GM10847 (cell line): ENCODE results near the gene OR5K2.

Experiments
- POLR2A ChIP-seq: IDR thresholded peaks from 2 replicates; pipeline ENCODE4 v1.6.1; 2011; ENCODE audit not compliant: insufficient read length; ENCODE audit errors: extremely low read depth

OR5K2 gene

DNA sequence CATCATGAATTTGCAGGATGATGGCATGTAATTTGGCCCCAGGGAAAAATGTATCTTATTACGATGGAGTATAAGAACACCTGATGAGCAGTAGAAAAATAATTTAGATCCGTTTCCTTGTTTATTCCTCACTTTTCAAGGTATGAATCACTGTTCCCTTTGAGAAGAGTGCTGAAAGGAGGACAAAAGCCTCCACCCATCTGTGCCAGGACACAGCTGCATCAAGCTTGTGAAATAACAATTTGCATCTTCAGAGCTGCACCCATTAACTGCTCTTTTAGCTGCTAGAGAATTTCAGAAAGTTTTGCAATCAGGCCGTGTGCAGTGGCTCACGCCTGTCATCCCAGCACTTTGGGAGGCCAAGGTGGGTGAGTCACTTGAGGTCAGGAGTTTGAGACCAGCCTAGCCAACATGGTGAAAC, 15.6 kb downstream of the OR5K2 start:
- no peak for TF ChIP-seq POLR2A

DNA sequence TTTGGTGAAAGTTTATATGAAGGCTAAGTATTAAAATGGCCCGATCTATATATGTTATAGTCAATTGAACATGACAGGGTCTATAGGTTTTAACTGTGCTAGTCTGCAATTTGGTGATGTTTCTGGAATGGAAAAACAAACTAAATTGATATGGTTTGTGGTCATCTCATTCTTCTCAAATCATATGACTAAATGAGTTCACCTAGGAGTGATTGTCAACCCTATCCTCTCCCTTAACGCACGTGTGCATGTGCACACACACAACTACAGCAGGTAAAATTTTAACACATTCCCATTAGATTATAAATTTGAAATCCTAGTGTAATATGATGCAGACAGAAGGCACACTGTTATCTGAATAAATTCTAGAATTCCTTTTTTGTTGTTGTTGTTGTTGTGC, 16.3 kb downstream of the OR5K2 start:
- TF ChIP-seq POLR2A = no peak

DNA sequence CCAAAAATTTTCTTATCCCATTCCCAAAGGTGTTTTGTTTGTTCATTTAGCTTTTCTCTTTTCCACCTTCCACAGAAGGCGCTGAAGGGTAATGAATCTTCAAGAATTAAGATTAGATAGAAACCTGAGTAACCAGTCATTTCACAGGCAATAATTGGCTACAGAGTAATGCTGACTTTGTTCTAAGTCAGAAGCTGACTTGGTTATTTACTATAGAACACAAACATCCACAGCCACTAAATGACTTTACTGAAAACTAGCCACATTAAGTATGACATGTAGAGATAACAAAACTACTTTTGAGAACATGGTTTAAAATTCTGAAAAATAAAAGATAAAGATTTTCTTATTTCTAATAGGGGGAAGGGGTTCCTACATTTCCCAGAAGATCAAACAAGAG, 17.5 kb downstream of the OR5K2 start:
- no peak for TF ChIP-seq POLR2A

DNA sequence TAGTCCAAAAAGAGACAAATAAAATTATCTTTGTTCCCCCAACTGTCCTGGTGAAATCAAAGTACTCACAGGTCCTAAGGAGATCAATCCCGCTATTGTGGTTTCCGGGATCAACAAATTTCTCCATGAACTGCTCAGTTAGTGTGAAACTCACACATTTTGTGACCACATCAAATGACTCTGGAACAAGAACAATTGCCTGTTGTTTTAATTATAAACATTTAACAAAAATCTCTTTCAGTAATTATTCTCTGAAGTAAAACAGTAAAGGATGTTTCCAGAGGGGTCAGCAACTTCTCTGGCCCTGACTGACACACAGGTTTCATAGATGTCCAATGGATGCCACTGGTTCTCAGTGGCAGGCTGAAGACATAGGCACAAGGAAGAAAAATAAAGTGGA, 21.3 kb downstream of the OR5K2 start:
- TF ChIP-seq POLR2A = no peak

DNA sequence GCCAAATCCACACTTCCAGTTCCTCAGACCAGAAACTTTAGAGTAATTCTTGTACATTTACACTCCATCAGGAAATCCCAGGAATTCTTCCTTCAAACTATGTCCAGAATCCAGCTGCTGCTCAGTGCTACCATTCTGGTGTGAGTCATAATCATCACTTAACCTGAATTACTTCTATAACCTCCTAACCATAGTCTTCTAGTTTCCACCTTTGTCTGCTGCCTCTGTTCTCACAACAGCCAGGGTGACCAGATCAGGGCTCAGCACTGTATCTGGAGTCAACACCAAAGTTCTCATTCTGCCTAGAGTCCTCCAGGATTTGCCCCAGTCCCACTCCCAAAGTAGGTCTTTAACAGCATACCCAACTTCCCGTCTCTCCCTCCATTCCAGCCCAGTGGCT, 21.9 kb downstream of the OR5K2 start:
- no peak for TF ChIP-seq POLR2A

DNA sequence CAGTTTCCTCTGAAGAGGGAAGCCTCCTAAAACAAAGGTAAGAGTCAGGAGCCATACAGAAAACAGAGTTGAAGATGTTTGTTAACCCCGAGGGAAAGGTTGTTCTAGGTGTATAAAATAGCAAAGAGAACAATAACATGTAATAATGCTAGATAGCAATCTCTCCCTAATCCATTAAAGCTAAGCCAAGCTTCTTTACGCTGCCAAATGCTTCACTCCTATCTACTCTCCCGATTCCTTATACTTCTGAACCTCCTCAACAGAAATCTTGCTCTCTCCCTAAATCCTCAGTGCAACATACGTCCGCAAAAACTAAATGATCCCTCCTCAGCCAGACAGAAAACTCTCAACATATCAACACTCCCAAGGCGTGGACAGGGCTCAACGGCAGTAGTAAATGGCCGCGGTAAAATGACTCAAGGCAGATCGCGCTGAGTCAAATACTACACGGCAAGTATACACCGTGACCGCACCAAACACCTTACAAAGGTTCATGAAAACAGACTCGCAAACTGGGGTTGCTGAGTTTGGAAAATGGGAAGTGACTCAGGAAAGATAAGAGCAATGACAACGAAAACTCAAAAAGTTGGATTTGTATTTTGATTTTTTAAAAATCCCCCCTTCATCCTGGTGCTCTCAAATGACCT, 24.5 kb downstream of the OR5K2 start:
- no peak for TF ChIP-seq POLR2A

DNA sequence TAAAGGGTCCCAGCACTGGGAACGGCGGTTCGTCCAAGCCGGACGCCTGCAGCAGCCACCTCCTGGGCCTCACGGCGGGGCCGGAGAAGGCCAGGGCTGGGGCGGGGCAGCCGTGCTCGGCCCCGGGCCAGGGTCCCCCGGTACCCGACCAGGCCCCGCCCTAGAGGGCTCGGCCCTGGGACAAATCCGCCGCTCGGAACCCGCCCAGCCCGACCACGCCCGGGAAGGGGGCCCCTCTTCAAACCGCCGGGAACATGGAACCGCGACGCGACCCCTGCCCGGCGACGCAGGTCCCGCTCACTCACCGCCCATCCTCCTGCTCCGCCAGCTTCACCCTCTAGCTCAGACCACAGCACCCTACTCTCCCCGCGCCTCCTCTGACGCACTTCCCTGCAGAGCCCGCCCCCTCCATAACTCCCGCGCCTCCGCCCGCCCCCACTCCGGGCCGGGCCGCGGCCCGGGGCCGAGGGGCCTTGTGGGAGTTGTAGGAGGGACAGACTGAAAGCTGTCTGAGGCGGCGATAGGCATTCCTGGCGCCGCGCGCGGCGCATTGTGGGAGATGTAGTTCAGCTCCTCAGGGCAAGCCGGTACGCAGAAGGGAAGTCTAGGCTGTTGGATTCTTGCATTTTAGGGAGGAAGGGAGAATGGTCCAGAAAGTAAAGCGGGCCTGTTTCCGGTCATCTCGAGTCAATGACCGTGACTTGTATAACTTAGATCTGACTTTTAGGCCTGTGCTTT, 25.2 kb downstream of the OR5K2 start, which contains the start of gene CLDND1:
CLDND1 (minus strand) TSS at position 359 of the 738 bp plus-strand sequence. CDS start 1,478 bp downstream, outside the sequence.
- TF ChIP-seq POLR2A = peak; percentile 89

DNA sequence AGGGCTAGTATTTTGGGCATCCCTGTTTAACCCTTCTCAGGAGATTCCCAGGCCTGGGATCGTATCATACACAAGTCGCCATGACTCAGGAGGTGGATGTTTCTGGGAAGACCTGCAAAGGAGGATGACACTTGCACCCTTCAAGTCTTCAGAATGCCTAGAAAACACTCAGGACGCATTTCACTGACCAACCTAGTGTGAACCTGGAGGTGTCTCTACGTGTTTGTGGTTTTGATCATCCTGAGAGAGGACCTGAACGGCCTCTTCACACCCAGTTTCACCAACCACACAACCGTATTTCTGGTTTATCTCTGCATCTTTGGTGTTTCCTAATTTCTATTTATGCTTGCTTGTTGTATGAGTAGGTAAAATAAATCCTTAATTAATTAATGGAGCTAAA, 28.0 kb downstream of the OR5K2 start:
- no peak for TF ChIP-seq POLR2A

DNA sequence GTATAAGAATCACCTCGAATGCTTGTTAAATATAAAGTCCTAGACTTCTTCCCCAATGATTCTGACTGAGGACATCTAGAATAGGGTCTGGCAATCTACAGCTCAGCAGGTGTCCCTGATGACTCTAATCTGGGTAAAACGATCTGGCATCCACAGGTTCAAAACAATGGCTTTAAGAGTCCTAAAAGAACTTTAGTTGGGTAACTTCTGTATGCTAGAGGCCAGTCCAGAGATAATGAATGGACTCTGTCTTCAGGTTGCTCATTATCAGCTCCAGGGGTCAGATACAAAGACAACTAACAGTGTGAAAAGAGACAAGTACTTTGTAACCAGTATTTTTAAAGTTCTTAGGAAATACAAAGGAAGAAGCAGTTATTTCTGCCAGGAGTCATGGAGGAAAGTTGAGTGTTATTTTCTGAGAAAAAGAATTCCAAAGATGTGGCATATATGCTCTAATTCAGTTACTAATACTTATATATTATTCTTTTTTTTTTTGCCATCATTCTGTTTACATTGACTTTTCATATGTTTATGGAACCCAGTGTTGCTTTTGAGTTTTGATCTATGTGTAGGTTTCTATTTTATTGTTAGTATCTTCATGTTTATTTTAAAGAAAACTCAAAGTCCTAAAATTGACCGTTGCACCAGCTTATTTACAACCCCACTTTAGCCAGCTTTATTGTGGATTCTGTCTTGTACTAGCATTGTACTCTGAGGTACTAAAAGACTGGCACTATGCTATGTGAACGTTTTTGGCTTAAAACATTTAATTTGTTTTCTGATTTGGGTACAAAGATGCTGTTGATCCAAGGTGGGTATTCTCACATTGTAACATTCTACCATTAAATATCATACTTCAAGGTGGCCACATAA, 31.2 kb downstream of the OR5K2 start:
- no peak for TF ChIP-seq POLR2A

DNA sequence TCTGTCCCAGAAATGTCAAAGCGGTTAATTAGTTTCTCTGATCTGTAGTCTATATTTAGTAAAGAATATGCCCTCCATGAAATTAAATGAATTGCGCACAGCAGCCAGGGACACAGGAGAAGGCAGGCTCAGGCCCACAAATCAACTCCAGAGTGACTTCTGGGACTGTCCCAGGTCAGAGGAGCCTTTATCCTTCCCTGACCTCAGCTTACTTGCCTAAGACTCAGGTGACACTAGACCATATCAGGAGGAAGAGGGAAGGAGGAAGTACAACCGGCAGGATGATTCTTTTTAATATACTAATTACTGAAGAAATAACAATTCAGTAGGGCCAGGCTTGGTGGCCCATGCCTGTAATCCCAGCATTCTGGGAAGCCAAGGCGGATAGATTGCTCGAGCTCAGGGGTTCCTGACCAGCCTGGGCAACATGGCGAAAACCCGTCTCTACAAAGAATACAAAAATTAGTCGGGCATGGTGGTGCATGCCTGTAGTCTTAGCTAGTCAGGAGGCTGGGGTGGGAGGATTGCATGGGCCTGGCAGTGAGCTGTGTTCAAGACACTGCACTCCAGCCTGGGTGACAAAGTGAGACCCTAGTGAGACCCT, 32.5 kb downstream of the OR5K2 start:
- TF ChIP-seq POLR2A = peak; percentile 14

DNA sequence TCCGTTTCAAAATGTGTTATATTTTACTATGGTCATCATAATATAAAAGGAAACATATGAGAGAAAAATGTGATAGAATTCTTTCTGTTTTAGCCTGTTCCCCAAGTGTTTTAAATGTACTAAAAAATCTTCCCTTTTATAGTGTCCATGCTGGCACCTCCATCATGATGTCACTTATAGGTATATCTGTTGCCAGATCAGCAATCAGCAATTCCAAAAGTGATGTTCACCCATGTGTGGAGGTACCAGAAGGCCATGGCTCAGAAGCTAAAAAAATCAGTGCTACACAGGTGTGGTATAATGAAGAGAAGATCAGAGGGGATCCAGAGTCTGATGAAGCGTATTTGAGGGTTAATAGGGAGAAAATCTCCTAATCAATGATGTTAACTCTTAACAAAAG, 33.2 kb downstream of the OR5K2 start:
- TF ChIP-seq POLR2A = no peak

DNA sequence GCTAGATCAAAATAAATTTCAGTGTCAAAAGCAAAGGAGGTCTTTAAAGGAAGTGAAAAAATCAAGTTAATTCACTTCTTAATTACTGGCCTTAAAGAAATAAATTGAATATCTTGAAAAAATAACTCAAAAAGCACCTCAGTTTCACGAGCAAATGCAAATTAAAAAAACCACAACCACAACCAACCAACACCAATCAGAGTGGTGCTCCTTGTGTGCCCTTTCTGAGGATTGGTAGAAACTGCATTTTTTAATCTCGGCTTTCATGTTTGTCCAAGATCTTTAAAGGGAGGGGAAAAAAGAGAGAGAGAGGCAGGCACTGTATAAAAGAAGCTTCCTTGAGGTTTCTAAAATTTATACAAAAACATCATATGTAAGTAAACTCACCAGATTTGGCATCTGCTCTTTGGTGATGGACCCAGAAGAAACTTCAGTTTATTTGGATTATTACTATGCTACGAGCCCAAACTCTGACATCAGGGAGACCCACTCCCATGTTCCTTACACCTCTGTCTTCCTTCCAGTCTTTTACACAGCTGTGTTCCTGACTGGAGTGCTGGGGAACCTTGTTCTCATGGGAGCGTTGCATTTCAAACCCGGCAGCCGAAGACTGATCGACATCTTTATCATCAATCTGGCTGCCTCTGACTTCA, 34.3 kb downstream of the OR5K2 start, which contains the start of gene GPR15:
GPR15 (plus strand) TSS at position 357 of the 653 bp plus-strand sequence; CDS start at position 413, 56 bp downstream.
- no peak for TF ChIP-seq POLR2A

DNA sequence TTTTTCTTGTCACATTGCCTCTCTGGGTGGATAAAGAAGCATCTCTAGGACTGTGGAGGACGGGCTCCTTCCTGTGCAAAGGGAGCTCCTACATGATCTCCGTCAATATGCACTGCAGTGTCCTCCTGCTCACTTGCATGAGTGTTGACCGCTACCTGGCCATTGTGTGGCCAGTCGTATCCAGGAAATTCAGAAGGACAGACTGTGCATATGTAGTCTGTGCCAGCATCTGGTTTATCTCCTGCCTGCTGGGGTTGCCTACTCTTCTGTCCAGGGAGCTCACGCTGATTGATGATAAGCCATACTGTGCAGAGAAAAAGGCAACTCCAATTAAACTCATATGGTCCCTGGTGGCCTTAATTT, 34.8 kb downstream of the OR5K2 start:
- no peak for TF ChIP-seq POLR2A

DNA sequence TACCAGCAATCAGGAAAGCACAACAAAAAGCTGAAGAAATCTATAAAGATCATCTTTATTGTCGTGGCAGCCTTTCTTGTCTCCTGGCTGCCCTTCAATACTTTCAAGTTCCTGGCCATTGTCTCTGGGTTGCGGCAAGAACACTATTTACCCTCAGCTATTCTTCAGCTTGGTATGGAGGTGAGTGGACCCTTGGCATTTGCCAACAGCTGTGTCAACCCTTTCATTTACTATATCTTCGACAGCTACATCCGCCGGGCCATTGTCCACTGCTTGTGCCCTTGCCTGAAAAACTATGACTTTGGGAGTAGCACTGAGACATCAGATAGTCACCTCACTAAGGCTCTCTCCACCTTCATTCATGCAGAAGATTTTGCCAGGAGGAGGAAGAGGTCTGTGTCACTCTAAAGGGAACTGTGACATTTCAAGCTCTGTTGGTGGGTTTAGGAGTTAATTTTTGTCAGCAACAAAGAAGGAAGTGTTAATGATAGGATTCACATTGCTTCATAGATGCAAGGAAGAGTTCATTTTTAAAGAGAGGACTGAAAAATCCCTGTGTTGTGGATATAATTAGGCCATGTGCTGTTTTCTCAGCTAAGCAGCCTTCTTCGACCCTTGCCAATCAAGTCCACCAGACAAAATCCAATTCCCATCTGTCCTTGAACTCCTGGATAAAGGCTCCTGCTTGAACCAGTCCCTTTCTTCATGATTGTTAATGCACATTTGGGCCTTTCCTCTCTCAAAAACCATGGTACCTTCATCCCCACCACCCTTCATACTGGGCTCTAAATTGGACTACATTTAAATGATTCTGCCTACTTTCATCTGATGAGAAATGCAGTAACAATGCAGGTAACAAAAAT, 35.5 kb downstream of the OR5K2 start:
- no peak for TF ChIP-seq POLR2A
